HG02938 (cell line): Measurements from ENCODE around the gene NDUFS4.
"Not testable (repeated sequence)": the region's sequence is repeated elsewhere in the genome, so short reads cannot be mapped to it uniquely, and the experiment has no call there.

Source experiments
- ATAC-seq: cut with Tn5 transposase; IDR thresholded peaks from one replicate; pipeline ENCODE4 v1.9.1; 2021; ENCODE audit warnings: mild to moderate bottlenecking, moderate library complexity; ENCODE audit not compliant: unreplicated experiment

Gene NDUFS4

DNA sequence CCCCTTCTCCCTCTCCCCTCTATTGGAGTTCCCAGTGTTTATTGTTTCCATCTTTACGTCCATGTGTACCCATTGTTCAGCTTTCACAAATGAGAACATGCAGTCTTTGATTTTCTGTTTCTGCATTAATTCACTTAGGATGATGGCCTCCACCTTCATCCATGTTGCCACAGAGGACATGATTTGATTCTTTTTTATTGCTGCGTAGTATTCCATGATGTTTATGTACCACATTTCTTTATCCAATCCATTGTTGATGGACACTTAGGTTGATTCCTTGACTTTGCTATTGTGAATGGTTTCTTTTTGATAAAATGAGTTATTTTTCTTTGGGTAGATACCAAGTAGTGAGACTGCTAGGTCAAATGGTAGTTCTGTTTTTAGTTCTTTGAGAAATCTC lies 88.9 kb downstream of the NDUFS4 start:
- no peak for ATAC-seq

DNA sequence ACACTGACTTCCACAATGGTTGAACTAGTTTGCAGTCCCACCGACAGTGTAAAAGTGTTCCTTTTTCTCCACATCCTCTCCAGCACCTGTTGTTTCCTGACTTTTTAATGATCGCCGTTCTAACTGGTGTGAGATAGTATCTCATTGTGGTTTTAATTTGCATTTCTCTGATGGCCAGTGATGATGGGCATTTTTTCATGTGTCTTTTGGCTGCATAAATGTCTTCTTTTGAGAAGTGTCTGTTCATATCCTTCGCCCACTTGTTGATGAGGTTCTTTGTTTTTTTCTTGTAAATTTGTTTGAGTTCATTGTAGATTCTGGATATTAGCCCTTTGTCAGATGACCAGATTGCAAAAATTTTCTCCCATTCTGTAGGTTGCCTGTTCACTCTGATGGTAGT lies 100.1 kb downstream of the NDUFS4 start:
- ATAC-seq: not testable (repeated sequence)

DNA sequence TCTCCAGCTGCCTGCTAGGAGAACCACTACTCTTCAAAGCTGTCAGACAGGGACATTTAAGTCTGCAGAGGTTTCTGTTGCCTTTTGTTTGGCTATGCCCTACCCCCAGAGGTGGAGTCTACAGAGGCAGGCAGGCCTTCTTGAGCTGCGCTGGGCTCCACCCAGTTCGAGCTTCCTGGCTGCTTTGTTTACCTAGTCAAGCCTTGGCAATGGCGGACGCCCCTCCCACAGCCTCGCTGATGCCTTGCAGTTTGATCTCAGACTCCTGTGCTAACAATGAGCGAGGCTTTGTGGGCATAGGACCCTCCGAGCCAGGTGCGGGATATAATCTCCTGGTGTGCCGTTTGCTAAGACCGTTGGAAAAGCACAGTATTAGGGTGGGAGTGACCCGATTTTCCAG lies 104.9 kb downstream of the NDUFS4 start:
- not testable (repeated sequence) for ATAC-seq

DNA sequence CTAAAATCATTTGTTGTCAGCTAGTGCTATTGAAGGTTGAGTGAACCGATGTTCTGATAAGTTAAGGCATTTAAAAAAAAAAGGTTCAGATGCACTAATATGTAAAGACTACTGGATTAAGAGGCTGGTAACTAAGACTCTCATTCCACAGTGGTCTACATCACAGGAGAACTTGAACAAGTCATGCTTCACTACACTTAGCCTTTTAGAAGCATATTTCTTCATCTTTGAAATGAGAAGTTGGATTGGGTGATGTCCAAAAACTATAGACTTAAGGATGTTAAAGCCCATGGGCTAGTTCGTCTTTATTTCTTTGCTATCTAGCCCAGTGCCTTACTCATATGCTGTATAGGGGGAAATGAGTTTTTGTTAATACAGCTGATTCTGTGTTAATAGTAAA lies 107.2 kb downstream of the NDUFS4 start:
- no peak for ATAC-seq

DNA sequence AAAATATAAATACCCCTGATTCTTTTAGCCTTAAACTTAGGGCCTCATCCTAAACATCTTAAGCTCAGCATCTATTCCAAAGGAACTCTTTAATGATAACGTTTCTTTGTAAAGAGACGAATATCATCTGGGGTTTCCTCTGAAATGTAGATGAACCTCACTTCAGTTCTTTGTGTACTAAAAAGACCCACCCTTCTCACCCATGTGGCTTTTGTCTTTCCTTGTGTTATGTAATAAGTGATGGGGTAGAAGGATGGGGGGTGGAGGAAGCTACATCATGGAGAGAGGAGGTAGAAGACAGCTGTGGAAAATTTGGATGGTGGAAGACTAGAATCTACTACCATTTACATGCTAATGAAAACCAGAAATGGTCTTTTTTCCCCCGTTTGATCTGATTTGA lies 111.0 kb downstream of the NDUFS4 start:
- no peak for ATAC-seq

DNA sequence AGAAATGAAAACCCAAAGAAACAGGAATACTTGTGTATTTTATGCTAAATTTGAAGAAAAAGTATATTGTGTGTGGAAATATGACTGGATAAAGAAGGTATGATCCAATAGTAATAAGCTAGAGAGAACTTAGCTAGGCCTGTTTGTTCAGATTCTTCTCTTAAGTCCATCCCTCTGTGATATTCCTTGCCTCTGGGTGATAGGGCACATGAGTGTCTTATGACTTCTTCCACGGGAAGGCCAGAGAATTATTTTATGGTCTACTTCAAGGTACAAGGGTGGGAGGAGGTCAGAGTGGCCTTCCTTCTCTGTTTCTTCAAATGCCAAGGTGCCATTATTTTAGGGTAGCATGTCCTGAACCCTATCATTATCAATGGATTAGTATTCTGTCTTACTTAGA lies 113.7 kb downstream of the NDUFS4 start:
- no peak for ATAC-seq

DNA sequence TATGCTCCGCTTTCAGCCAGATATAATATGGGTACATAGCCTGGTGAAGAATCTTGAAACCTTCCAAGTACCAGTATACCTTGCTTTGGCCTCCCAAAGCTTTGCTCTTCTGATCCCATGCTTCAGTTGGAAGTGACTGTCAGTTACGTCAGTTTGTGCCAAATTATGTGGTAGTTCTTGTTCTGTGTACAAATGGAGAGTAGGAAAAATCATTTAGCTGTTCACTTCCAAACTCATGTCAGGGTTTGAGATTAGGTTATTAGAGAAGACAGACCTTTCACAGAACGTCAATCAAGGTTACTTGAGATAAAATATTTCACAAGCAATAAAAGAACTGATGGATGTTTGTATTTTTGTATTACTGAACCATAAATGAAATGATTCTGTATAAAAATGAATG lies 117.2 kb downstream of the NDUFS4 start:
- no peak for ATAC-seq

DNA sequence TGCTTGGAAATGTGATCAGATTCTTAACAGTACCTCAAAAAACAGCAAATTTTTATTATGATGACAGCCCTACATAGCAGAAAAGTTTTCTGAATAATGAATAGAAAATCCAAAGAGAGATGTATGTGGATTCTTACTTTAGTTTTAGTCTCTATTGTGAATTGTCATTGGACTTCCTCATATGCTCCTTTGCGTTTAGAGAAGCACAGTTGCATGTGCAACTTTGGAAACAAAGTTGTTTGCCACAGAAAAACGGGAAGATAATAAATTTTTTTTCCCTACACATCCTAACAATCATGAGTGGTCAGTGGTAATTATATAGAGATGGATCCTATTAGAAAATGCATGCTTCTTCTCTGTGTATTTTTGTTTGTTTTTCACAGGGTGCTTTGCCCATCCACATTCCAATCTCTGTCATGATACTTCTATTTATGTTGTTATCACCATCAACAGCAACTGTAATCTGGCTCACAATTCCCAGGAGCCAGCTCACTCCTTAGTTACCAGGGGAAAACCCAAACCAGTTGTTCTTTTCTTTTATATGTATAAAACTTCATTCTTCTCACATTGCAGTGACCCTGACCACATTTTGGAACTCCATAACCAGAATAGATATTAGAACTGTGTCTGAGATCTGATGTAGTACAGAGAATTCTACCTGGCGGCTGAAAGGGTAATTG lies 118.7 kb downstream of the NDUFS4 start:
- no peak for ATAC-seq

DNA sequence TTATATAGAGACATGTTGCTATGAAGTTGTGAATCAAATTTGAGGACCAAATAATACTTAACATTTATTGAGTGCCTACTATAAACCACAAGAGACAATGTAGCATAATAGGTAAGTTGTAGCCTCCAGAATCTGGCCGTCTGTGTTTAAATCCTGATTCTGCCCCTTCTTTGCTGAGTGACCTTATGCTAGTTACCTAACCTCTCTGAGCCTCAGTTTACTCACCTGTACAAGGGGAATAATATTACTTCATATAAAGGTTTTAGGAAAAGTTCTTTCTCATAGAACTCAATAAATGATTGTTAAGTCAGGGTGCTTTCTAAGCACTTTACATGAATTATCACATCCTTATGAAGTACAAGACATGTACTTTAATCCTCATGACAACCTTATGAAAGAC lies 120.6 kb downstream of the NDUFS4 start:
- ATAC-seq: no peak

DNA sequence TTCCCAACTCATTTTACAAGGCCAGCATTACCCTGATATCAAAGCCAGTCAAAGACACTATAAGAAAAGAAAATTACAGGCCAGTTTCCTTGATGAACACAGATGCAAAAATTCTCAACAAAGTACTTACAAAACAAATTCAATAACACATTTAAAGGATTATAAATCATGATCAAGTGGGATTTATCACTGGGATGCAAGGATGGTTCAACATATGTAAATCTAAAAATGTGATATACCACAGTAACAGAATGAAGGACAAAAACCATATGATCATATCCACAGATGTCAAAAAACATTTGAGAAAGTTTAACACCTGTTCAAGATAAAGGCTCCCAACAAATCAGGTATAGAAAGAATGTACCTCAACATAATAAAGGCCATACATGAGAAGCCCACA lies 130.6 kb downstream of the NDUFS4 start:
- ATAC-seq: no peak

DNA sequence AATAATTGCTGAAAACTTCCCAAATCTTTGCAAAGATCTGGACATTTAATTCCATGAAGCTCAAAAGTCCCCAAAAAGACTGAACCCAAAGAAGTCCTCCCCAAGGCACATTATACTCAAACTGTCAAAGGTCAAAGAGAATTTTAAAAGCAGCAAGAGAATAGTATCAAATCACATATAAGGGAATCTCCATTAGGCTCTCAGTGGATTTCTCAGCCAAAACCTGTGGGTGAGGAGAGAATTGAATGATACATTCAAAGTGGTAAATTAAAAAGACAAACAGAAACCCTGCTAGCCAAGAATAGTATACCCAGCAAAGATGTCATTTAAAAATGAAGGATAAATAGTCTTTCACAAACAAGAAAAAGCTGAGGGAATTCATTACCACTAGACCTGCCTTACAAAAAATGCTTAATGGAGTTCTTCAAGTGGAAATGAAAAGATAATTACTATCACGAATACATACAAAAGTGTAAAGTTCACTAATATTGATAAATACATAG lies 134.1 kb downstream of the NDUFS4 start:
- ATAC-seq: no peak

DNA sequence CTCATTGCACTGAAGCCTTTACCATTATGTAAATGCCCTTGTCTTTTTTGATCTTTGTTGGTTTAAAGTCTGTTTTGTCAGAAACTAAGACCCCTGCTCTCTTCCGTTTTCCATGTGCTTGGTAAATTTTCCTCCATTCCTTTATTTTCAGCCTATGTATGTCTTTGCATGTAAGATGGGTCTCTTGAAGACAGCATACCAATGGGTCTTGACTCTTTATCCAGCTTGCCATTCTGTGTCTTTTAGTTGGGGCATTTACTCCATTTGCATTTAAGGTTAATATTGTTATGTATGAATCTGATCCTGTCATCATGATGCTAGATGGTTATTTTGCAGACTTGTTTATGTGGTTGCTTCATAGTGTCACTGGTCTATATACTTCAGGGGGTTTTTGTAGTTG lies 150.0 kb downstream of the NDUFS4 start:
- not testable (repeated sequence) for ATAC-seq

DNA sequence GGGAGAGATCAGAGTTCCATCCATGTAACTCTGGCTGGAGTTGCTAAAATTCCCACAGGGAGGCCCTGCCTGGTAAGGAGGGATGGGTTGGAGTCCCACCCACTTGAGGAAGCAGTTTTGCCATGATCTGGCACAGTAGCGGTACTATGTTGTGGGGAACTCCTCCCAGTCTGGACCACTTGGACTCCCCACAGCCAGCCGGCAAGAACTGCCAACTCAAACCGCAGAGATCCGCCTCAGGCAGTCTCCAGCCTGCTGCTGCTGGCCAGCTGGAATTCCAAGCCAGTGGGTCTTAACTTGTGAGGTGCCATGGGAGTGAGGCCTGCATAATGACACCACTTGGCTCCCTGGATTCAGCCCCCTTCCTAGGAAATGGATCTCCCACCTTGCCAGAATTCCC lies 151.9 kb downstream of the NDUFS4 start:
- ATAC-seq: no peak

DNA sequence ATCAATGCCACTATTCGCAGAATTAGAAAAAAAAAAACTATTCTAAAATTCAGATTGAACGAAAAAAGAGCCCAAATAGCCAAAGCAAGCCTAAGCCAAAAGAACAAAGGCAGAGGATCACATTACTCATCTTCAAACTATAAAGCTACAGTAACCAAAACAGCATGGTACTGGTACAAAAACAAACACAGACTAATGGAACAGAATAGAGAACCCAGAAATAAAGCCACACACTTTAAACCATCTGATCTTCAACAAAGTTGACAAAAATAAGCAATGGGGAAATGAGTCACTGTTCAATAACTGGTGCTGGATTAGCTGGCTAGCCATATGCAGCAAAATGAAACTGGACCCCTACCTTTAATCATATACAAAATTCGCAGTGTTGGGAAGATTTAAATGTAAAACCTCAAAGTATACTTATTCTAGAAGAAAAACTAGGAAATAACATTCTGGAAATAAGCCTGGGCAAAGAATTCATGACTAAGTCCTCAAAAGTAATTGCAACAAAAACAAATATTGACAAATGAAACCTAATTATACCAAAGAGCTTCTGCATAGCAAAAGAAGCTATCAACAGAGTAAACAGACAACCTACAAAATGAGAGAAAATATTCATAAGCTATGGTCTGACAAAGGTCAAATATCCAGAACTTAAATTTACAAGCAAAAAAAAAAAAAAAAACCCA lies 153.7 kb downstream of the NDUFS4 start:
- no peak for ATAC-seq

DNA sequence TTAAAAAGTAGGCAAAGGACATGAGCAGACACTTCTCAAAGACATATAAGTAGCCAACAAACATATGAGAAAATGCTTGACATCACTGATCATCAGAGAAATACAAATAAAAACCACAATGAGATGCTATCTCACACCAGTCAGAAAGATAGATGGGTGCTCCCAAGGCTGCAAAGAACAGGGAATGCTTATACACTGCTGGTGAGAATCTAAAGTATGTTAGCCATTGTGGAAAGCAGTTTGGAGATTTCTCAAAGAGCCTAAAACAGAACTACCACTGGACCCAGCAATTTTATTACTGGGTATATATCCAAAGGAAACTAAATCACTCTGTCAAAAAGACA lies 154.2 kb downstream of the NDUFS4 start:
- ATAC-seq: no peak

DNA sequence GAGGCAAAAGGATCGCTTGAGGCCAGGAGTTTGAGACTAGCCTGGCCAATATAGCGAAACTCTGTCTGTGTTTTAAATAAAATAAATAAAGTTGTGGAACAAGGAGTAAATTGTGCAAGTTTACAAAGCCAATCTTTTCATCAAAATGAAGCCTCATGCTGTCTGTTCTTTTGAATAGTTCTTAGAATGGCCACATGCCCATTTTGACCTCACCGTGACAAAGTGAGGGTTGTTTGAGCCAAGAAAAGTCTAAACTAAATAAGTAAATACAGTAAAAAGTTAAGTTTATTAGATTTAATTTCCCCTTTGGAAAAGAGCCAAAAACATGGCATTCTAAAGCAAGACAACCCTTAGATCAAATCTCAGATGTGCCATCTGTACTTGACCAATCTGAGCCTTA lies 165.7 kb downstream of the NDUFS4 start:
- no peak for ATAC-seq

DNA sequence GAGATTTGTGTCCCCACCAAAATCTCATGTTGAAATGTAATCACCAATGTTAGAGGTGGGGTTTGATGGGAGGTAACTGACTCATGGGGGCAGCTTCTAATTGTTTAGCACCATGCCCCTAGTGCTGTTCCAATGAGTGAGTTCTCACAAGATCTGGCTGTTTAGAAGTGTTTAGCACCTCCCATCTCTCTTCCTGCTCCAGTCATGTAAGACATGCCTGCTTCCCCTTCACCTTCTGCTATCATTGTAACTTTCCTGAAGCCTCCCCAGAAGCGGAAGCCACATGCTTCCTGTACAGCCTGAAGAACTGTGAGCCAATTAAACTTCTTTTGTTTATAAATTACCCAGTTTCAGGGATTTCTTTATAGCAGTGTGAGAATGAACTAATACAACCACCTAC lies 170.5 kb downstream of the NDUFS4 start:
- no peak for ATAC-seq
